GM18873 (cell line): Measurements from ENCODE around the gene CD40.
A peak's percentile ranks its signal among the peaks of the same experiment; 100 is the strongest.
"Not testable (repeated sequence)": the region's sequence is repeated elsewhere in the genome, so short reads cannot be mapped to it uniquely, and the experiment has no call there.

Source experiments
- ATAC-seq: cut with Tn5 transposase; IDR thresholded peaks from one replicate; pipeline ENCODE4 v1.9.1; 2021; ENCODE audit warnings: mild to moderate bottlenecking, moderate library complexity, moderate number of reproducible peaks; ENCODE audit not compliant: unreplicated experiment, low FRiP score

CD40 gene

GRCh38 chr20:46091622-46092535 is 26.2 kb upstream of the CD40 start:
- not testable (repeated sequence) for ATAC-seq

- no peak for ATAC-seq
Observed at GRCh38 chr20:46093531-46093930, 24.6 kb upstream of the CD40 start.

- no peak for ATAC-seq
Observed at GRCh38 chr20:46099491-46100287, 18.4 kb upstream of the CD40 start.

DNA sequence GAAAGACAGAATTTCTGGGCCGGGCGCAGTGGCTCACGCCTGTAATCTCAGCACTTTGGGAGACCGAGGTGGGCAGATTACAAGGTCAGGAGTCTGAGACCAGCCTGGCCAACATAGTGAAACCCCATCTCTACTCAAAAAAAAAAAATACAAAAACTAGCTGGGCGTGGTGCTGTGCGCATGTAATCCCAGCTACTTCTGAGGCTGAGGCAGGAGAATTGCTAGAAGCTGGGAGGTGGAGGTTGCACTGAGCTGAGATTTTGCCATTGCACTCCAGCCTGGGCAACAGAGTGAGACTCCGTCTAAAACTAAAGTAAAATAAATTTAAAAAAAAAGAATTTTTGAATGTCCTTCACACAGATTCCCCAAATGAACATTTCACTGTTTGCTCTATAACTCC is 17.7 kb upstream of the CD40 start:
- not testable (repeated sequence) for ATAC-seq

DNA sequence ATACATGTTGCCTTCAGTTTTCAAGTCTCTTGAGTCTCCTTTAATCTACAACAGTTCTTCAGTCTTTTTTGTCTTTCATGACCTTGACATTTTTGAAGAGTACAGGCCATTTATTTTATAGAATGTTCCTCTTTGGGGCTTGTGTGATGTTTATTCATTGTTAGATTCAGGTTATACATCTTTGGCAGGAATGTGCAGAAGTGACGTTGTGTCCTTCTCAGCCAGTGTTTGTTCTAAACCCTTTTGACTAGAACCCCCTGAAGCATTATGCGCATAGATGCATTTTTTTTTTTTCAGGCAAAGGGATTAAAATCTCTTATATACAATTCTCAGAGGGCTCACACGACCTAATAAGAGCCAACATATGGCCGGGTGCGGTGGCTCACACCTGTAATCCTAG is 17.1 kb upstream of the CD40 start:
- ATAC-seq: no peak

DNA sequence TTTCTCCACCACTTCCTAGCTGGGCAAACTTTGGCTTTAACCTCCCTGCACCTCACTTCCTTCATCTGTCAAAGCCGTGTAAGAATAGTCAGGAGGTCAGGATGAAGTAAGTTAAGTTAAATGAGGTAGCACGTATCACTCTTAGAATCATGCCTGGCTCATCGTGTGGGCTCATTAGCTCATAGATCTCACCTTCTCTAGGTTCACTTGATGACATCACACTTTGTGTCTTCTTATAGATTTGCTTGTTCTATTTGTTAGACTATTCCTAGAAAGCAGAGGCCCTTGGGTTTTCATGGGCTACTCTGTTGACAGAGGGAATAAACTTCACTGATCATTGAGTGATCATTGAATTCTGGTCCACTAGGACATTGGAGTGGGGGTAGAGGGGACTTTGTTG is 16.2 kb upstream of the CD40 start:
- no peak for ATAC-seq

GRCh38 chr20:46102940-46103339 is 15.2 kb upstream of the CD40 start:
- no peak for ATAC-seq

- ATAC-seq: no peak
Observed at GRCh38 chr20:46104262-46104661, 13.9 kb upstream of the CD40 start.

DNA sequence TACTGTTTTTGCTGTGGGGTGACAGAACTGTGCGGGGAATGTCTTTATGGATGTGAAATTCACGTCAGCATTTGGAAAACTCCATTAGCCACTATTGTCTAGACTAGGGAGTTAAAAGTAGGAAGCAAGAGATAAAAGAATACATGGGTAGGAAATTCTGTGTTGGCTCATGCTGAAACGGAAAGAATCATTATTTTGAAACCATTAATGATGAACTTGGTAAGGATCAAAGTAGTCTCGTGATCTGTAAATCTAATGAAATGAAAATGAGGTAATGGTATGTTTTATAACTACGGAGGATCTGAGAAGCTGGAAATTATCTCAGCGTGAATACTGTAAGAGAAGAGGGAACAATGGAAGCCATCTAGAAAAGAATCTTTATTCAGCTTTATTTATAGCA is 11.1 kb upstream of the CD40 start:
- ATAC-seq: no peak

DNA sequence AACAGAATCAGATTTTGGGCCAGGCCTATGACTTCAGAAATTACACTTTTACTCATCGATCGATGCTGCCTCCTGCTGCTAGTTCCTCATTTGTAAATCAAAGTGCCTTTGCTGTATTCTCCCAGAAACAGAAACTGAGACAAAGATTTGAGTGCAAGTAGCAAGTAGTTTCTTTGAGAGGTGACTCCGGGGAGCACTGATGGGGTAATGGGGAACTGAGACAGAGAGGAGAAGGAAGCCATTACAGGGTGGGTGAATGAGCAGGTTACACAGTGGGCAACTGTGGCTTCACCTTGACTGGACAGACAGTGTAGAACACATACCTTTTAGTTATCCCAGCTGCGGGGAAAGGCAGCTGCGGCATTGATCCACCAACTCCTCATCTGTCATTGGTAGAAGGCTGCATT is 9.7 kb upstream of the CD40 start:
- peak; percentile 84 for ATAC-seq

DNA sequence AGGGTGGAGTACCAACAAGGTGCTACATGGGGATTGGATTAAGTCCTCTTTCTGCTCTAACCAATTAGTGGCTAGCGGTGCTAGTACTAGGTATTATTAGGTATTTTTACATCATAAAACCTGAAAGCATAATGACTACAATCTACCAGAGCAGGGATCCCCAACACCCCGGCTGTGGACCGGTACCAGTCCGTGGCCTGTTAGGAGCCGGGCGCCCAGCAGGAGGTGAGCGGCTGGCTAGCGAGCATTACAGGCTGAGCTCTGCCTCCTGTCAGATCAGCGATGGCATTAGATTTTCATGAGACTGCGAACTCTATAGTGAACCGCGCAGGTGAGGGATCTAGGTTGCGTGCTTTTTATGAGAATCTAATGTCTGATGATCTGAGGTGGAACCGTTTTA is 9.1 kb upstream of the CD40 start:
- no peak for ATAC-seq

GRCh38 chr20:46111028-46111835 is 6.9 kb upstream of the CD40 start:
- no peak for ATAC-seq

DNA sequence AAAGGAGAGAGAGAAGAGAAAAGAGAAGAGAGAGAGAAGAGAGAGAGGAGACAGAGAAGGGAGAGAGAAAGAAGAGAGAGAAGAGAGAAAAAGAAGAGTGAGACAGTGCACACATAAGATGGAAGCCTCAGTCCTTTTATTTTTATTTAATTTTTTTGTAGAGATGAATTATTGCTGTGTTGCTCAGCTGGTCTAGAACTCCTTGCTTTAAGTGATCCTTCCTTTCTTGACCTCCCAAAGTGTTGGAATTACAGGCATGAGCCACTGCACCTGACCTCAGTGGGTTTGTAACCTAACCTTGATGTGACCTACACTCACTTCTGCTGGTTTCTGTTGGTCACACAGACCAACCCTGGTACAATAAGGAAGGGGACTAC is 6.3 kb upstream of the CD40 start:
- no peak for ATAC-seq

- ATAC-seq: no peak
Observed at GRCh38 chr20:46112430-46113112, 5.5 kb upstream of the CD40 start.

DNA sequence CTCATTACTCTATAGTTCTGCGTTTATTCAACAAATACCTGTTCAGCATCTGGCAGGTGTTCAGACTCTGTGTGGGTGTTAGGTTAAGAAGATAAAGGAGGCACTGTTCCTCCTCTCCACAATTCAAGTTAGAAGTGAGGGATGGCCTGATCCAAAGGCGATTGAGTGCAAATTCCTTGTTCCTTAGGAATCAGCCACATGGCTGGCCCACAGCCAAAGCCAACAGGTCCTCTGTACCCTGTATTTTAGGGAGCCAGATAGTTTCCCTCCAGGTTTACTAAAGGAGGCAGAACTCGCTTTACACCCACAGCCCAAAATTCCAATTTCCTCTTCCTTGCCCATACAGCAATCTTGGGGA is 5.0 kb upstream of the CD40 start:
- no peak for ATAC-seq

GRCh38 chr20:46114449-46114848 is 3.7 kb upstream of the CD40 start:
- ATAC-seq: no peak

DNA sequence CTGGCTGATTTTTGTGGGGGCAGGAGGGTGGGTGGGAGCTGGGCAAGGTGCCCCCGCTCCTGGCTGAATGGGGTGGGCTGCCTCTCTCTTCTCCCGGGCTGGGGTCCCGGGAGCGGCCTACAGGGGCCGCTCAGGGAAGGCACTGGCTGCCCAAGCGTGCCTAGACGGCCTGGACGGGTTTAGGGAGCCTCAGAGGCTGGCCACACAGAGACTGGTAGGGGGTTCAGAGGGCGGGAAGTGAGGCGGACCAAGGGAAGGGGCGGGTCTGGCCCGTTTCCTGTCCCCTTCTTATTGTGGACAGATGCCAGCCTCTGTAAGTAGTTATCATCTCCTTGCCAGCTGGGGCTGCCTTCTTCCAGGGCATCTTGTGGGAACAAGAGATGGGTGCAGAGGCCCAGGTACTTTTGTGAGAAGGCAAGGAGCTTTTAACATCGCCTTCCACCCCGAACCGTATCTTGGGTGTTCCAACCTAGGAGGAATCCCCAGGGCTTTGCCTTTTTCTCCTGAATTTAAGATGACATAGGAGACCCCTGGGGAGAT is 437 bp downstream of the CD40 start:
- peak; percentile 34 for ATAC-seq

DNA sequence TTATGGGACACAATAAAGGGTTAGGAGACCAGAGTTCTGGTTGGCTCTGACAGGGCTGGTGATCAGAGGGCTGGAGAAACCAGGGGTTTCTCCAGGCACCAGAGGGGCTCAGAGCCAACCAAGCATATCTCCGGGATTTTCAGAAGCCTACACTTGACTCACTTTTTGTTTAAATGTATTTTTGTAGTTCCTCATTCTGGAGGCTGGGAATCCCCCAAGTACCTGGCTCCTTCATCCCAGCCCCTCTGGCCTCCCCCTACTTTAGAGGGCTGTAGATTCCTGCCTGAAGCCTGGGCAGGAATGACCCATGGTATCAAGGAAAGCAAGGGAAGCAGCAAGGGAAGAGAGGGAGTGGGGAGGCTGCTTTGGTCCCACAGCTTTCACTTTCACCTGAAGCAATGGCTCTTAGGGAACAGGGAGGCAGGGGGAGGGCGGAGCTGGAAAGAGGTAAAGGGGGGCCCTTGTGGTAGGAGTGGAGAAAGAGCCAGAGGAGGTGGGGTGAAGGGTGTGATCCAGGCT is 973 bp downstream of the CD40 start:
- peak; percentile 36 for ATAC-seq

GRCh38 chr20:46119547-46119946 is 1.4 kb downstream of the CD40 start:
- no peak for ATAC-seq

DNA sequence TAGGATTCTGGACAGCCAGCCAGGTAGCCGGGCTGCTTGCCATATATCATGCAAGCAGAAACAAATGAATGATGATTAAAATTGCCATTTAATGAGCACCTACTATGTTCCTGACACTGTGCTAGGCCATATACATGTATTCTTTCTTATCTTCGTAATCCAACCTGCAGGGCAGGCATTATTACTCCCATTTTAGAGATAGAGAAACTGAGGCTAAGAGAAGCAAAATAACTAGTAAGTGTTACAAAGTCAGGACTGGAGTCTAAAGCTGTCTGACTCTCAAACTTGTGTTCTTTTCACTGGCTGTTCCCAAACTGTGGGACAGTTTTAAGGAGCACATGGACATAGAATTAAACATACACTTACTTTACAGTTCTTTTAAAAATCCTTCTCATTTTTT is 2.0 kb downstream of the CD40 start:
- no peak for ATAC-seq
